ENCODE measurements around the gene JMJD4.

JMJD4 gene

GRCh38 chr1:227735539-227736285 is 610 bp upstream of the JMJD4 start:
- peaks cover 28% of the 10 kb centered on the region for H3K4me1 ChIP-seq (ENCODE audit: insufficient read depth, low read length)
- H3K27ac ChIP-seq (ENCODE audit: low read depth, low read length), result peak overlapping the region; percentile 78
- peaks cover 22% of the 10 kb centered on the region for H3K36me3 ChIP-seq (ENCODE audit: insufficient read depth, low read length)
- H3K4me3 ChIP-seq (ENCODE audit: low read depth in 1 of 2, low read length in 2 of 2), result peak overlapping the region; percentile 91 to 95
- H3K27me3 ChIP-seq (ENCODE audit: control insufficient read depth in 1 of 2, insufficient read depth in 2 of 2, low read length in 2 of 2), result no peaks in the 10 kb centered on the region
- H3K9me3 ChIP-seq (ENCODE audit: low read length), result no peaks in the 10 kb centered on the region
- peak overlapping the region; percentile 94 for H3K9ac ChIP-seq (ENCODE audit: low read length)

GRCh38 chr1:227734546-227734855 is 601 bp downstream of the JMJD4 start:
- H3K4me1 ChIP-seq (ENCODE audit: insufficient read depth, low read length), result peaks cover 35% of the 10 kb centered on the region
- H3K9me3 ChIP-seq (ENCODE audit: low read length), result no peaks in the 10 kb centered on the region
- peaks cover 20% of the 10 kb centered on the region for H3K36me3 ChIP-seq (ENCODE audit: insufficient read depth, low read length)
- no peaks in the 10 kb centered on the region for H3K27me3 ChIP-seq (ENCODE audit: control insufficient read depth in 1 of 2, insufficient read depth in 2 of 2, low read length in 2 of 2)
- H3K4me3 ChIP-seq (ENCODE audit: low read depth in 1 of 2, low read length in 2 of 2), result peak overlapping the region; percentile 91 to 95
- peak overlapping the region; percentile 74 for H3K27ac ChIP-seq (ENCODE audit: low read depth, low read length)
- peak overlapping the region; percentile 68 for H3K9ac ChIP-seq (ENCODE audit: low read length)

- no peaks in the 10 kb centered on the region for H3K27me3 ChIP-seq (ENCODE audit: control insufficient read depth in 1 of 2, insufficient read depth in 2 of 2, low read length in 2 of 2)
- H3K4me3 ChIP-seq (ENCODE audit: low read depth in 1 of 2, low read length in 2 of 2), result peak overlapping the region; percentile 91 to 95
- peaks cover 40% of the 10 kb centered on the region for H3K4me1 ChIP-seq (ENCODE audit: insufficient read depth, low read length)
- peak overlapping the region; percentile 74 for H3K27ac ChIP-seq (ENCODE audit: low read depth, low read length)
- no peaks in the 10 kb centered on the region for H3K9me3 ChIP-seq (ENCODE audit: low read length)
- peaks cover 16% of the 10 kb centered on the region for H3K36me3 ChIP-seq (ENCODE audit: insufficient read depth, low read length)
- H3K9ac ChIP-seq (ENCODE audit: low read length), result peak overlapping the region; percentile 68
Measured at GRCh38 chr1:227733751-227734545, 1.2 kb downstream of the JMJD4 start.

- Histone ChIP-seq H3K36me3 (ENCODE audit: insufficient read depth, low read length) (peaks cover 16% of the 10 kb centered on the region), H3K9ac (ENCODE audit: low read length) (no peak overlapping the region), H3K9me3 (ENCODE audit: low read length) (no peaks in the 10 kb centered on the region), H3K27ac (ENCODE audit: low read depth, low read length) (no peak overlapping the region), H3K27me3 (ENCODE audit: control insufficient read depth in 1 of 2, insufficient read depth in 2 of 2, low read length in 2 of 2) (no peaks in the 10 kb centered on the region), H3K4me3 (ENCODE audit: low read depth in 1 of 2, low read length in 2 of 2) (no peak overlapping the region), H3K4me1 (ENCODE audit: insufficient read depth, low read length) (peaks cover 42% of the 10 kb centered on the region)
Measured at GRCh38 chr1:227733309-227733705, 1.8 kb downstream of the JMJD4 start.

GRCh38 chr1:227732586-227733308 is 2.4 kb downstream of the JMJD4 start:
- H3K9ac ChIP-seq (ENCODE audit: low read length), result no peak overlapping the region
- peaks cover 16% of the 10 kb centered on the region for H3K36me3 ChIP-seq (ENCODE audit: insufficient read depth, low read length)
- no peaks in the 10 kb centered on the region for H3K27me3 ChIP-seq (ENCODE audit: control insufficient read depth in 1 of 2, insufficient read depth in 2 of 2, low read length in 2 of 2)
- H3K4me1 ChIP-seq (ENCODE audit: insufficient read depth, low read length), result peaks cover 42% of the 10 kb centered on the region
- H3K27ac ChIP-seq (ENCODE audit: low read depth, low read length), result no peak overlapping the region
- no peak overlapping the region for H3K4me3 ChIP-seq (ENCODE audit: low read depth in 1 of 2, low read length in 2 of 2)
- no peaks in the 10 kb centered on the region for H3K9me3 ChIP-seq (ENCODE audit: low read length)

- Histone ChIP-seq H3K9me3 (ENCODE audit: low read length) (no peaks in the 10 kb centered on the region), H3K9ac (ENCODE audit: low read length) (no peak overlapping the region), H3K4me1 (ENCODE audit: insufficient read depth, low read length) (peaks cover 38% of the 10 kb centered on the region), H3K27me3 (ENCODE audit: control insufficient read depth in 1 of 2, insufficient read depth in 2 of 2, low read length in 2 of 2) (no peaks in the 10 kb centered on the region), H3K27ac (ENCODE audit: low read depth, low read length) (no peak overlapping the region), H3K4me3 (ENCODE audit: low read depth in 1 of 2, low read length in 2 of 2) (no peak overlapping the region), H3K36me3 (ENCODE audit: insufficient read depth, low read length) (peaks cover 16% of the 10 kb centered on the region)
Measured at GRCh38 chr1:227731696-227732585, 3.2 kb downstream of the JMJD4 start.

- peaks cover 32% of the 10 kb centered on the region for H3K4me1 ChIP-seq (ENCODE audit: insufficient read depth, low read length)
- H3K4me3 ChIP-seq (ENCODE audit: low read depth in 1 of 2, low read length in 2 of 2), result no peak overlapping the region
- H3K27ac ChIP-seq (ENCODE audit: low read depth, low read length), result no peak overlapping the region
- peaks cover 16% of the 10 kb centered on the region for H3K36me3 ChIP-seq (ENCODE audit: insufficient read depth, low read length)
- no peaks in the 10 kb centered on the region for H3K9me3 ChIP-seq (ENCODE audit: low read length)
- H3K9ac ChIP-seq (ENCODE audit: low read length), result no peak overlapping the region
- no peaks in the 10 kb centered on the region for H3K27me3 ChIP-seq (ENCODE audit: control insufficient read depth in 1 of 2, insufficient read depth in 2 of 2, low read length in 2 of 2)
Measured at GRCh38 chr1:227731241-227731677, 3.8 kb downstream of the JMJD4 start.

GRCh38 chr1:227730630-227731151 is 4.4 kb downstream of the JMJD4 start:
- Histone ChIP-seq H3K27ac (ENCODE audit: low read depth, low read length) (no peak overlapping the region), H3K4me1 (ENCODE audit: insufficient read depth, low read length) (peaks cover 26% of the 10 kb centered on the region), H3K9me3 (ENCODE audit: low read length) (no peaks in the 10 kb centered on the region), H3K9ac (ENCODE audit: low read length) (no peak overlapping the region), H3K4me3 (ENCODE audit: low read depth in 1 of 2, low read length in 2 of 2) (no peak overlapping the region), H3K36me3 (ENCODE audit: insufficient read depth, low read length) (peaks cover 16% of the 10 kb centered on the region), H3K27me3 (ENCODE audit: control insufficient read depth in 1 of 2, insufficient read depth in 2 of 2, low read length in 2 of 2) (no peaks in the 10 kb centered on the region)

GRCh38 chr1:227729881-227730629 is 5.0 kb downstream of the JMJD4 start:
- Histone ChIP-seq H3K4me3 (ENCODE audit: low read depth in 1 of 2, low read length in 2 of 2) (no peak overlapping the region), H3K27ac (ENCODE audit: low read depth, low read length) (peak overlapping the region; percentile 67), H3K4me1 (ENCODE audit: insufficient read depth, low read length) (peaks cover 25% of the 10 kb centered on the region), H3K27me3 (ENCODE audit: control insufficient read depth in 1 of 2, insufficient read depth in 2 of 2, low read length in 2 of 2) (no peaks in the 10 kb centered on the region), H3K36me3 (ENCODE audit: insufficient read depth, low read length) (peaks cover 16% of the 10 kb centered on the region), H3K9ac (ENCODE audit: low read length) (no peak overlapping the region), H3K9me3 (ENCODE audit: low read length) (no peaks in the 10 kb centered on the region)

Data from muscle layer of colon (tissue), 2 donors.